HCT116 (cell line): ENCODE results near the gene VPS39. TPM values are rescaled to one million over a fixed set of nuclear protein-coding genes. Genes with fewer than 3 reads are reported as not detected.

Source experiments
- ATAC-seq: fragments of 200-7000 bp; cut with Tn5 transposase; 2 replicates; pipeline ENCODE4 v1.9.1; 2020; ENCODE audit warnings: mild to moderate bottlenecking, moderate library complexity
- BruUV-seq: library from RNA; stranded (reverse); fragments of 400-500 nt; replicated peaks from 2 replicates; lab custom pipeline; 2021; lab: Mats Ljungman, UMichigan
- CTCF ChIA-PET: fragments of 300-600 bp; sonication (Branson Sonifier 250); formaldehyde crosslinking; loops from one replicate; lab custom pipeline; 2021; ENCODE audit warnings: antibody characterized with exemption; lab: Charles Lee
- POLR2A ChIA-PET: fragments of 300-600, 350-600 bp; sonication (Branson Sonifier 250); formaldehyde crosslinking; loops from one replicate; lab custom pipeline; 2021; ENCODE audit warnings: antibody characterized with exemption; lab: Charles Lee
- RAD21 ChIA-PET, 2 experiments: fragments of 300-600 bp; sonication (Branson Sonifier 250); formaldehyde crosslinking; loops; one replicate each; lab custom pipeline; 2023; ENCODE audit warnings: low total read pairs in 2 of 2; ENCODE audit not compliant: uncharacterized antibody in 2 of 2, unreplicated experiment in 2 of 2, low non-redundant PET in 1 of 2; lab: Charles Lee
- DNase-seq: peaks from one replicate; pipeline ENCODE4 v3.0.0-alpha.2; 2010; ENCODE audit warnings: low read depth, low spot score
- H2AFZ ChIP-seq: fragments of 200-600 bp; shearing (Covaris generic), sonication (generic); 2 replicates; pipeline ENCODE4 v1.6.1; 2017; ENCODE audit warnings: low read depth, mixed run types, mixed read lengths, antibody characterized with exemption, low read length; ENCODE audit not compliant: poor library complexity, severe bottlenecking
- H3K27ac ChIP-seq: 2 replicates; pipeline ENCODE4 v1.5.1; 2012; ENCODE audit warnings: low read depth, low read length
- H3K27me3 ChIP-seq: fragments of 200-600 bp; sonication (generic); 2 replicates; pipeline ENCODE4 v1.6.1; 2016; ENCODE audit warnings: mixed run types, low read length, mixed read lengths; ENCODE audit not compliant: insufficient read depth
- H3K36me3 ChIP-seq, 2 experiments: fragments of 200-500 bp in 1 of 2; fragments of 200-600 bp in 1 of 2; sonication (Bioruptor generic) in 1 of 2; sonication (generic) in 1 of 2; 2 replicates each; pipeline versions ENCODE4 v1.5.1 to v1.6.1; 2014 to 2016; ENCODE audit warnings: low read length in 2 of 2, inconsistent platforms in 1 of 2, mixed read lengths in 1 of 2, mixed run types in 1 of 2; ENCODE audit not compliant: insufficient read depth in 2 of 2, control insufficient read depth in 1 of 2
- H3K4me1 ChIP-seq, 2 experiments: fragments of 200-600 bp in 1 of 2; sonication (generic) in 1 of 2; 2 replicates each; pipeline versions ENCODE4 v1.5.1 to v1.6.1; 2012 to 2017; ENCODE audit warnings: low read length in 2 of 2, inconsistent platforms in 1 of 2, mild to moderate bottlenecking in 1 of 2, mixed read lengths in 1 of 2, mixed run types in 1 of 2, moderate library complexity in 1 of 2; ENCODE audit not compliant: insufficient read depth in 2 of 2, control insufficient read depth in 1 of 2
- H3K4me2 ChIP-seq: fragments of 200-600 bp; sonication (generic); 2 replicates; pipeline ENCODE4 v1.6.1; 2017; ENCODE audit warnings: mixed run types, low read length, mixed read lengths
- H3K4me3 ChIP-seq, 2 experiments: fragments of 200-600 bp in 1 of 2; sonication (generic) in 1 of 2; replicated peaks in 1 of 2; 2 replicates each; pipeline ENCODE4 v1.5.1; 2011 to 2016; ENCODE audit warnings: low read length in 2 of 2, control low read depth in 1 of 2, low read depth in 1 of 2, mild to moderate bottlenecking in 1 of 2, mixed read lengths in 1 of 2, mixed run types in 1 of 2
- H3K79me2 ChIP-seq: fragments of 200-600 bp; sonication (generic); 2 replicates; pipeline ENCODE4 v1.6.1; 2017; ENCODE audit warnings: mild to moderate bottlenecking, mixed run types, low read length, moderate library complexity, mixed read lengths; ENCODE audit not compliant: insufficient read depth
- H3K9ac ChIP-seq: fragments of 200-600 bp; sonication (generic); 2 replicates; pipeline ENCODE4 v1.6.1; 2016; ENCODE audit warnings: low read length, mixed read lengths
- H3K9me2 ChIP-seq: fragments of 200-600 bp; sonication (generic), shearing (Covaris generic); 2 replicates; pipeline ENCODE4 v1.6.1; 2017; ENCODE audit warnings: mixed run types, mild to moderate bottlenecking, moderate library complexity; ENCODE audit not compliant: insufficient read depth
- H3K9me3 ChIP-seq, 2 experiments: fragments of 200-500 bp in 1 of 2; fragments of 200-600 bp in 1 of 2; sonication (Bioruptor generic) in 1 of 2; sonication (generic) in 1 of 2; 2 replicates each; pipeline ENCODE4 v1.6.1; 2014 to 2017; ENCODE audit warnings: low read length in 2 of 2, mixed read lengths in 2 of 2, inconsistent platforms in 1 of 2, low read depth in 1 of 2, mild to moderate bottlenecking in 1 of 2, mixed run types in 1 of 2, moderate library complexity in 1 of 2; ENCODE audit not compliant: control insufficient read depth in 1 of 2, insufficient read depth in 1 of 2
- H4K20me1 ChIP-seq: fragments of 200-600 bp; sonication (generic), shearing (Covaris generic); 2 replicates; pipeline ENCODE4 v1.6.1; 2017; ENCODE audit warnings: mixed run types, mild to moderate bottlenecking, moderate library complexity; ENCODE audit not compliant: insufficient read depth
- ATF3 ChIP-seq: IDR thresholded peaks from 2 replicates; pipeline ENCODE4 v1.6.1; 2012
- CEBPB ChIP-seq: IDR thresholded peaks from 2 replicates; pipeline ENCODE4 v1.6.1; 2012; ENCODE audit warnings: low read depth
- EZH2 ChIP-seq: fragments of 200-600 bp; sonication (generic); IDR thresholded peaks from 2 replicates; pipeline ENCODE4 v1.6.1; 2017; ENCODE audit warnings: antibody characterized with exemption, mixed run types
- FOSL1 ChIP-seq: IDR thresholded peaks from 2 replicates; pipeline ENCODE4 v1.6.1; 2012; ENCODE audit warnings: low read depth
- JUND ChIP-seq: IDR thresholded peaks from 2 replicates; pipeline ENCODE4 v1.6.1; 2012
- POLR2A ChIP-seq: IDR thresholded peaks from 2 replicates; pipeline ENCODE4 v1.7.0; 2011; ENCODE audit warnings: borderline replicate concordance; ENCODE audit not compliant: insufficient read depth, insufficient read length; ENCODE audit errors: extremely low read depth
- POLR2AphosphoS5 ChIP-seq: IDR thresholded peaks from 2 replicates; pipeline ENCODE4 v1.6.1; 2011; ENCODE audit warnings: mild to moderate bottlenecking, low read depth, low read length, moderate library complexity
- SIN3A ChIP-seq: IDR thresholded peaks from 2 replicates; pipeline ENCODE4 v1.6.1; 2012; ENCODE audit warnings: low read depth
- SP1 ChIP-seq: IDR thresholded peaks from 2 replicates; pipeline ENCODE4 v1.6.1; 2012; ENCODE audit warnings: low read depth
- ZBTB33 ChIP-seq: IDR thresholded peaks from 2 replicates; pipeline ENCODE4 v1.6.1; 2011; ENCODE audit warnings: mild to moderate bottlenecking, low read length, moderate library complexity; ENCODE audit not compliant: insufficient replicate concordance; ENCODE audit errors: extremely low read depth
- ZNF274 ChIP-seq: fragments of 200-500 bp; sonication (Bioruptor generic); IDR thresholded peaks from 2 replicates; pipeline ENCODE4 v1.6.1; 2014; ENCODE audit warnings: mild to moderate bottlenecking, low read depth, low read length, inconsistent platforms
- intact Hi-C: fragments of 100-400 bp; cut with micrococcal nuclease; formaldehyde crosslinking; loops from 2 replicates; pipeline ENCODE4 v1.10.0; 2022
- total RNA-seq: library from RNA; stranded (reverse); gene quantifications from one replicate; pipeline ENCODE4 v1.2.1, GENCODE V29; 2021; ENCODE audit not compliant: unreplicated experiment

The VPS39 gene
- total RNA-seq, 1 experiment from 2014 or later = 40.1 TPM

- TF ChIP-seq POLR2A (no peak), ZNF274 (no peak), JUND (no peak), CEBPB (no peak), ZBTB33 (no peak), SIN3A (no peak), EZH2 (no peak), FOSL1 (no peak; the same call in 1 of the 2 replicates)
These were observed 70.4 kb downstream of the VPS39 start (continued) for GRCh38 chr15:42137461-42138261.

- Histone ChIP-seq H2AFZ (no peak overlapping the region), H3K4me2 (no peak overlapping the region), H3K79me2 (no peaks in the 10 kb centered on the region), H3K4me1 (peaks cover 5 to 8% of the 10 kb centered on the region in 2 experiments; a peak in 3 of 4 replicates), H4K20me1 (no peaks in the 10 kb centered on the region), H3K27ac (no peak overlapping the region), H3K9me2 (no peaks in the 10 kb centered on the region), H3K27me3 (no peaks in the 10 kb centered on the region; the same call in 1 of the 2 replicates), H3K36me3 (no peaks in the 10 kb centered on the region)
- ATAC-seq (no peak), DNase-seq (no peak)
- CTCF ChIA-PET = interaction anchor here (1.2 to 5.9 kb wide), 2 partner anchors 146 to 164 kb away, joined by 3 to 47 read pairs; partner anchors contain the start of gene EHD4
- BruUV-seq = no TSS peak
- RAD21 ChIA-PET = no interaction called here
- POLR2A ChIA-PET = no interaction called here
- intact Hi-C loops = no loop called here
- TF ChIP-seq ATF3 (no peak), SP1 (no peak), FOSL1 (no peak), POLR2AphosphoS5 (no peak)
- TF ChIP-seq, all 23 proteins: peak for 0
- H3K4me3 ChIP-seq = no peak overlapping the region
- no peak overlapping the region for H3K9ac ChIP-seq
- no peaks in the 10 kb centered on the region for H3K9me3 ChIP-seq
These were observed 71.6 kb downstream of the VPS39 start for GRCh38 chr15:42136513-42136912.
